Sigmoid colon (tissue), 6 donors: ENCODE data around the gene LASP1NB.
"Not testable (repeated sequence)": the region's sequence is repeated elsewhere in the genome, so short reads cannot be mapped to it uniquely, and the experiment has no call there.

Source experiments
- DNase-seq: peaks from one replicate; pipeline ENCODE4 v3.0.0-alpha.2; 2019
- H3K27ac ChIP-seq, 4 donors: fragments of 200-600 bp; sonication (generic); one replicate each; pipeline ENCODE4 v1.5.1; 2016 to 2019; ENCODE audit warnings: mild to moderate bottlenecking in 1 of 4
- H3K27me3 ChIP-seq, 3 donors: fragments of 200-600 bp; sonication (generic); one replicate each; pipeline ENCODE4 v1.5.1; 2019; ENCODE audit warnings: mild to moderate bottlenecking in 1 of 3
- H3K36me3 ChIP-seq, 4 donors: fragments of 200-600 bp; sonication (generic); one replicate each; pipeline ENCODE4 v1.5.1; 2016 to 2019
- H3K4me1 ChIP-seq, 4 donors: fragments of 200-600 bp; sonication (generic); one replicate each; pipeline ENCODE4 v1.5.1; 2017 to 2019
- H3K4me3 ChIP-seq, 4 donors: fragments of 200-600 bp; sonication (generic); one replicate each; pipeline ENCODE4 v1.5.1; 2017 to 2019; ENCODE audit warnings: mild to moderate bottlenecking in 2 of 4, moderate library complexity in 1 of 4
- H3K9me3 ChIP-seq, 4 donors: fragments of 200-600 bp in 3 of 4; sonication (generic) in 3 of 4; one replicate each; pipeline versions ENCODE4 v1.5.1 to v1.6.1; 2013 to 2019
- CTCF ChIP-seq, 4 experiments: fragments of 450-650 bp in 3 of 4; fragments of 200-600 bp in 1 of 4; IDR thresholded peaks; one replicate each; pipeline ENCODE4 v1.5.1; 2016 to 2019; ENCODE audit warnings: antibody characterized with exemption in 4 of 4, mild to moderate bottlenecking in 3 of 4, moderate library complexity in 2 of 4
- EP300 ChIP-seq, 4 donors: sonication (generic); formaldehyde crosslinking; IDR thresholded peaks; one replicate each; pipeline ENCODE4 v1.6.1; 2017; ENCODE audit warnings: antibody characterized with exemption in 4 of 4
- POLR2A ChIP-seq, 2 donors: fragments of 450-650 bp; IDR thresholded peaks; one replicate each; pipeline ENCODE4 v1.6.1; 2016; ENCODE audit warnings: antibody characterized with exemption in 2 of 2, mild to moderate bottlenecking in 2 of 2, moderate library complexity in 2 of 2
- POLR2AphosphoS5 ChIP-seq, 4 donors: sonication (generic); formaldehyde crosslinking; IDR thresholded peaks; one replicate each; pipeline ENCODE4 v1.6.1; 2017; ENCODE audit warnings: antibody characterized with exemption in 4 of 4
- WGBS, 2 donors: extraction: QIAGEN DNeasy Blood & Tissue Kit; methylation state at CpG; one replicate each; pipeline ENCODE4 v1.1.7; 2013; 5-methylcytosine and 5-hydroxymethylcytosine counted together
- intact Hi-C: fragments of 100-400 bp; cut with DNase I; formaldehyde crosslinking; loops from one replicate; pipeline ENCODE4 v1.15.1; 2023
- donor health status: healthy with polysubstance abuse.
- donor health status: healthy.

Gene LASP1NB

DNA sequence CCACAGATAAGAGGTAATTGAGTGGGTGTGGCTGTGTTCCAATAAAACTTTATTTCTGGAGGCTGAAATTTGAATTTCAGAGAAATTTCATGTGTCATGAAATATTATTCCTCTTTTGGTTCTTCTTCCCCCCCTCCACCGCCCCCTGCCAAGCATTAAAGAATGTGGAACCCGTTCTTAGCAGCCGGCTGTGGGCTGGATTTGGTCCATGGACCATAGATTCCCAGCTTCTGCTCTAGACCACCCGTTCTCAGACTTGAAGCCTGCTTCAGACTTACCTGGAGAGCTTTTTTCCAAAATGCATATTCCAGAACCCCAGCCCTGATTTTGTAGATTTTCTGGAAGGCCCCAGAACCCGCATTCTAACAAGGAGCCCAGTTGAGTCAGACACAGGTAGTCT lies 15.1 kb upstream of the LASP1NB start:
- intact Hi-C loops = no loop called here
- H3K36me3 ChIP-seq = peaks cover 6 to 27% (median 19%) of the 10 kb centered on the region in 4 donors
- no peaks in the 10 kb centered on the region for H3K27me3 ChIP-seq
- H3K9me3 ChIP-seq = no peaks in the 10 kb centered on the region
- no peak overlapping the region for H3K27ac ChIP-seq
- no peak overlapping the region for H3K4me3 ChIP-seq
- DNase-seq = peak; percentile 17
- 87 to 89% methylated on average over 5 of the region's 5 CpGs for WGBS, 2 donors
- TF ChIP-seq POLR2A (IDR thresholded peaks at IDR 0.05) = no peak
- no peak for TF ChIP-seq CTCF (IDR thresholded peaks at IDR 0.05)
- TF ChIP-seq EP300 (IDR thresholded peaks at IDR 0.05) = no peak
- TF ChIP-seq POLR2AphosphoS5 (IDR thresholded peaks at IDR 0.05) = no peak
- peaks cover 0 to 72% (median 45%) of the 10 kb centered on the region in 4 donors for H3K4me1 ChIP-seq

DNA sequence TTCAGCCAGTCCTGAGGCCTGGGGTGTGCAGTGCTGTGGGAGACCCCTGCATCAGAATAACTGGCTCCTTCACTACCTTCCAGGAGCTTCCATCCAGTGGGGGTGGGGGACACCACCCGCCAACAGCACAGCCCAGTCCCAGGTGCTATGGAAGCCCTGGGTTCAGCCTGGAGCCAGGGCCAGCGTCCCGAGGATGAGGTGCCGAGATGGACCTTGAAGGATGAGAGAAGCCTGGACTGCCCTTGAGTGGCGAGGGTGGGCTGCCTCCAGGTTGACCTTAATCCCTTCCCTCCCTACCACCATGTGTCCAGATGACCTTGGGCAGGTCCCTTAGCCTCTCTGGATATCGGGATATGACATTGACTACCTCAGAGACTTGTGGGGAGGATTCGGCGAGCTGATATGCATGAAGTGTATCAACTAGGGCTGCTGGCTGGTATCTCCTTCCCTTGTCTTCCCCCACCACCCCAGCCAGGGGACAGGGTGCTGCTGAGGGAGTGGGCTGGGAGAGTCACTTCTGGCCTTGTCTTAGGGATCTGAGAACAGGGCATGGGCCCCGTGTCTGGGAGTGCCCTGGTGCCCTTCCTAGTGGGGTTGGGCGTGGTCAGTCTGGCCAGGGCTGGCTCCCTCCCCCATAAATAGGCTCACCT lies 14.2 kb upstream of the LASP1NB start:
- Histone ChIP-seq H3K27ac (peak overlapping the region in 2 of 4 donors; percentile 72 to 75), H3K36me3 (peaks cover 14 to 35% (median 27%) of the 10 kb centered on the region in 4 donors), H3K9me3 (no peaks in the 10 kb centered on the region), H3K27me3 (no peaks in the 10 kb centered on the region), H3K4me1 (peaks cover 0 to 71% (median 44%) of the 10 kb centered on the region in 4 donors), H3K4me3 (no peak overlapping the region)
- 83 to 89% methylated on average over 10 of the region's 10 CpGs for WGBS, 2 donors
- intact Hi-C loops = no loop called here
- peak; percentile 52 for DNase-seq
- TF ChIP-seq EP300 (IDR thresholded peaks at IDR 0.05) (no peak), POLR2A (IDR thresholded peaks at IDR 0.05) (no peak), CTCF (IDR thresholded peaks at IDR 0.05) (no peak), POLR2AphosphoS5 (IDR thresholded peaks at IDR 0.05) (no peak)

DNA sequence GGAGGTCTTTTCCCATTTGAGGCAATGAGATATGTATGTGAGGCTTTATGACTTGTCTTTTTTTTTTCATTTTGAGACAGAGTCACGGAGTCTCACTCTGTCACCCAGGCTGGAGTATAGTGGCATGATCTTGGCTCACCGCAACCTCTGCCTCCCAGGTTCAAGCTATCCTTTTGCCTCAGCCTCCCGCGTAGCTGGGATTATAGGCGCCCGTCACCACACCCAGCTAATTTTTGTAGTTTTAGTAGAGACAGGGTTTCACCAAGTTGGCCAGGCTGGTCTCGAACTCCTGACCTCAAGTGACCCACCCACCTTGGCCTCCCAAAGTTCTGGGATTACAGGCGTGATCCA lies 13.7 kb upstream of the LASP1NB start:
- peaks cover 14 to 40% (median 28%) of the 10 kb centered on the region in 4 donors for H3K36me3 ChIP-seq
- H3K4me3 ChIP-seq, intact Hi-C loops, H3K9me3 ChIP-seq, DNase-seq, H3K27me3 ChIP-seq: not testable (repeated sequence)
- 92 to 97% methylated on average over 8 of the region's 8 CpGs for WGBS, 2 donors
- peaks cover 0 to 66% (median 39%) of the 10 kb centered on the region in 4 donors for H3K4me1 ChIP-seq
- H3K27ac ChIP-seq = peak overlapping the region; percentile 17 to 75 (median 62)

- Histone ChIP-seq H3K4me1 (peaks cover 0 to 63% (median 34%) of the 10 kb centered on the region in 4 donors), H3K27ac (peak overlapping the region; percentile 31 to 75 (median 62)), H3K27me3 (no peaks in the 10 kb centered on the region), H3K36me3 (peaks cover 14 to 46% (median 30%) of the 10 kb centered on the region in 4 donors), H3K9me3 (no peaks in the 10 kb centered on the region), H3K4me3 (no peak overlapping the region)
- peak; percentile 91 for DNase-seq
- WGBS, 2 donors = 81 to 82% methylated on average over 13 of the region's 13 CpGs
- intact Hi-C loops = no loop called here
- peak; percentile 48 to 85 (median 73) for TF ChIP-seq POLR2AphosphoS5 (IDR thresholded peaks at IDR 0.05)
- no peak for TF ChIP-seq POLR2A (IDR thresholded peaks at IDR 0.05)
- TF ChIP-seq CTCF (IDR thresholded peaks at IDR 0.05) = no peak
- peak in 1 of 4 donors; percentile 36 for TF ChIP-seq EP300 (IDR thresholded peaks at IDR 0.05)
Observed at GRCh38 chr17:38912221-38912813, 13.1 kb upstream of the LASP1NB start.

DNA sequence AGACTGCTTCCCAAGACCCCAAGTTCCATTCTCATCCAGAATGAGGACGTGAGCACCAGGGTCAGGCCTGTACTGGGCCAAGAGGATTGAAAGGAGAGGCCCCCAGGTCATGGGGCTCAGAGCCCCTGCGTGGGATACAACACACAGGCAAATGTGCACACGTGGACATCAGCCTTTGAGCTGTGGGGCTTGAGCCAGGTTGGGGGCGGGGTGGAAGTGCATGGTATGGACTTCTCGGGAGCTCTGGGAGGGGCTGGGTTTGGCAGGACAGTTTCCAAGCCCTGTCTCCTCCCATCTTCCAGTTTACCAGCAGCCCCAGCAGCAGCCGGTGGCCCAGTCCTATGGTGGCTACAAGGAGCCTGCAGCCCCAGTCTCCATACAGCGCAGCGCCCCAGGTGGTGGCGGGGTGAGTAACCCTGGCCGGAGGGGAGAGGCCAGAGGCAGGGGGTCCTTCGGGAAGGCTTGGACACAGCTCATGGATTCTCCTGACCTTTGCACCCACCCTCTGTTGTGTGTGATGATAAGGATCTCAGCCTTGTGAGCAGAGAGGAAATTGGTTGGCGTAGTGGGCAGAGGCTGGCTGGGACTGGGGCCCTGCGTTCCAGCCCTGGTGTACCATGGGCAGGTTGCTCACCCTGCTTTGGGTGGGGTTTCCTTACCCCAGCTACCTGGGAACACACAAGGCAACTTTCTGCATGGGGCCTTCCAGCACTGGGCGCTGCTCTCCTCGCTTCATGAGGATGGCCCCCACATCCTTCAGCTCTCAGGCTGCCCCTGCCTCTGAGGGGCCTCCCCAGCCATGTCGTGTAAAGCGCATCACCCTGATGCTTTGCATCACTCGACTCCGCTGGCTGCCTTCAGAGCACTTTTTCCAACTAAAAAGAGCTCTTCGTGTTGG lies 10.4 kb upstream of the LASP1NB start:
- no peaks in the 10 kb centered on the region for H3K9me3 ChIP-seq
- intact Hi-C loops = no loop called here
- no peak overlapping the region for H3K4me3 ChIP-seq
- H3K27ac ChIP-seq = peak overlapping the region in 1 of 4 donors; percentile 15
- 63 to 78% methylated on average over 20 of the region's 20 CpGs for WGBS, 2 donors
- peaks cover 24 to 62% (median 48%) of the 10 kb centered on the region in 4 donors for H3K36me3 ChIP-seq
- TF ChIP-seq CTCF (IDR thresholded peaks at IDR 0.05) (no peak), POLR2A (IDR thresholded peaks at IDR 0.05) (no peak), EP300 (IDR thresholded peaks at IDR 0.05) (no peak), POLR2AphosphoS5 (IDR thresholded peaks at IDR 0.05) (no peak)
- H3K4me1 ChIP-seq = peaks cover 0 to 53% (median 32%) of the 10 kb centered on the region in 4 donors
- peak; percentile 58 for DNase-seq
- H3K27me3 ChIP-seq = no peaks in the 10 kb centered on the region
